ENCODE measurements around the gene OBSCN.

OBSCN gene

GRCh38 chr1:228361314-228362140 lies 153.7 kb downstream of the OBSCN start:
- no peak for TF ChIP-seq SPI1 (IDR thresholded peaks at IDR 0.05; ENCODE audit: borderline replicate concordance, low read depth)
- Histone ChIP-seq H3K27me3 (ENCODE audit: insufficient read depth, poor library complexity, severe bottlenecking) (no peaks in the 10 kb centered on the region), H3K4me3 (replicated peaks; ENCODE audit: insufficient read depth, low read length) (no peak overlapping the region), H3K27ac (replicated peaks) (no peak overlapping the region)
- DNase-seq (ENCODE audit: low read depth in 1 of 2, low spot score in 1 of 2): no peak

- no peak for DNase-seq (ENCODE audit: low read depth in 1 of 2, low spot score in 1 of 2)
- no peak overlapping the region for H3K4me3 ChIP-seq (replicated peaks; ENCODE audit: insufficient read depth, low read length)
- H3K27me3 ChIP-seq (ENCODE audit: insufficient read depth, poor library complexity, severe bottlenecking): no peaks in the 10 kb centered on the region
- H3K27ac ChIP-seq (replicated peaks): no peak overlapping the region
- TF ChIP-seq SPI1 (IDR thresholded peaks at IDR 0.05; ENCODE audit: borderline replicate concordance, low read depth) (no peak), POLR2AphosphoS5 (IDR thresholded peaks at IDR 0.05; ENCODE audit: low read depth) (no peak), CTCF (IDR thresholded peaks at IDR 0.05; ENCODE audit: insufficient read depth, low read length) (no peak), GABPA (IDR thresholded peaks at IDR 0.05; ENCODE audit: low read depth) (no peak), REST (IDR thresholded peaks at IDR 0.05; ENCODE audit: insufficient replicate concordance, low read depth) (no peak)
Observed at GRCh38 chr1:228362141-228362883, 154.5 kb downstream of the OBSCN start.

DNA sequence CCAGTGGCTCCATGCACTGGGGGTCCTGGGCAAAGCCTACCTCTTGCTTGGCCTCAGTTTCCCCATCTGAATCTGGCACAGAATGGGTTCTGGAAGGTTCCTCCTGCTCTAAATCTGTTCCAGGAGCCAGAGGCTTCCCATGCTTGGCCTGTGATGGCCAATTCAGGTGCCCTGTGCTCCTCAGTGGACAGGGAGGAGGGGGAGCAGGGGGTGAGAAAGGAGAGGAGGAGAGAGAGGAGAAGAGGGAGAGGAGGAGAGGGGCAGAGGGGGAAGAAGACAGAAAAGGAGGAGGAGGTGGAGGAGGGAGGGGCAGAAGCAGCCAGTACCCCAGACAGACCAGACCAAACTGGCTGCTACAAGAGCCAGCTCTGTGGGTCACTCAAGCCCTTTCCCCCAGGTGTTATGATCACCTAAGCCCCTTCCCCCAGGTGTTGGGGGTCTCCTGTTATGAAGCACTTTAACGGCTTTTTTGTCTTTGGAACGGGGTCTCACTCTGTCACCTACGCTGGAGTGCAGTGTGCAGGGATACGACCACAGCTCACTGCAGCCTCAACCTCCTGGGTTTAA lies 155.1 kb downstream of the OBSCN start:
- H3K4me3 ChIP-seq (replicated peaks; ENCODE audit: insufficient read depth, low read length): no peak overlapping the region
- DNase-seq (ENCODE audit: low read depth in 1 of 2, low spot score in 1 of 2): no peak
- H3K27me3 ChIP-seq (ENCODE audit: insufficient read depth, poor library complexity, severe bottlenecking): peaks cover under 1% of the 10 kb centered on the region
- no peak for TF ChIP-seq REST (IDR thresholded peaks at IDR 0.05; ENCODE audit: insufficient replicate concordance, low read depth)
- H3K27ac ChIP-seq (replicated peaks): no peak overlapping the region

- Histone ChIP-seq H3K27me3 (ENCODE audit: insufficient read depth, poor library complexity, severe bottlenecking) (peaks cover 2% of the 10 kb centered on the region), H3K4me3 (replicated peaks; ENCODE audit: insufficient read depth, low read length) (no peak overlapping the region), H3K27ac (replicated peaks) (no peak overlapping the region)
- TF ChIP-seq SPI1 (IDR thresholded peaks at IDR 0.05; ENCODE audit: borderline replicate concordance, low read depth) (no peak), REST (IDR thresholded peaks at IDR 0.05; ENCODE audit: insufficient replicate concordance, low read depth) (no peak), GABPA (IDR thresholded peaks at IDR 0.05; ENCODE audit: low read depth) (no peak), CTCF (IDR thresholded peaks at IDR 0.05; ENCODE audit: insufficient read depth, low read length) (no peak), POLR2AphosphoS5 (IDR thresholded peaks at IDR 0.05; ENCODE audit: low read depth) (no peak)
- DNase-seq (ENCODE audit: low read depth in 1 of 2, low spot score in 1 of 2): no peak
Observed at GRCh38 chr1:228363686-228364067, 155.8 kb downstream of the OBSCN start.

Measured in HL-60 (cell line).